ENCODE measurements around the gene RAPGEF4.

Gene RAPGEF4

GRCh38 chr2:172914341-172915008, 178.8 kb downstream of the RAPGEF4 start:
- H3K27ac ChIP-seq, result no peak overlapping the region
- no peak for TF ChIP-seq CTCF (conservative IDR thresholded peaks at IDR 0.05; ENCODE audit: low read depth, low read length)
- H2AFZ ChIP-seq (ENCODE audit: low read depth), result no peak overlapping the region
- no peaks in the 10 kb centered on the region for H3K27me3 ChIP-seq (ENCODE audit: insufficient read depth, low read depth)
- H3K4me1 ChIP-seq (ENCODE audit: low read depth, poor library complexity, severe bottlenecking), result no peaks in the 10 kb centered on the region
- H3K9ac ChIP-seq, result no peak overlapping the region
- no peaks in the 10 kb centered on the region for H3K36me3 ChIP-seq (ENCODE audit: insufficient read depth)
- no peak overlapping the region for H3K4me2 ChIP-seq
- H3K4me3 ChIP-seq (IDR thresholded peaks at IDR 0.05; ENCODE audit: insufficient read depth, low read depth, low read length), result no peak overlapping the region
- H4K20me1 ChIP-seq (ENCODE audit: insufficient read depth), result no peaks in the 10 kb centered on the region
- no peaks in the 10 kb centered on the region for H3K79me2 ChIP-seq (ENCODE audit: insufficient read depth, low read depth)

DNA sequence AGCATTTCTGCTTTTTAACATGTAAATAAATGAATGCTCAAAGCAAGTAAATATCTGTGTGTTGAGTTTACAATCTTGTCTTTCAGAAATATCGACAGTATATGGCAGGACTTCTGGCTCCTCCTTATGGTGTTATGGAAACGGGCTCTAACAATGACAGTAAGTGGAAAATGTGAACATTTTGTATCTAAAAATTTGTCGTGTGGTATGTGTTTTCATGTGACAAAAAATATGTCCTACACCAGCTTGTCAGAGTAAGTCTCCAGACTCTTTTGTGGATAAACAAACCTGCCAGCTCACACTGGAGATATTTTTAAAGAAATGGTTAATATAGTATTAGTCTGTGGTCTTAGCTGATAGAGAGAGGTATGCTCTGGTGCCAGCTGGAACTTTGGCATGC, 182.1 kb downstream of the RAPGEF4 start:
- Histone ChIP-seq H3K9ac (no peak overlapping the region), H3K27ac (no peak overlapping the region)

DNA sequence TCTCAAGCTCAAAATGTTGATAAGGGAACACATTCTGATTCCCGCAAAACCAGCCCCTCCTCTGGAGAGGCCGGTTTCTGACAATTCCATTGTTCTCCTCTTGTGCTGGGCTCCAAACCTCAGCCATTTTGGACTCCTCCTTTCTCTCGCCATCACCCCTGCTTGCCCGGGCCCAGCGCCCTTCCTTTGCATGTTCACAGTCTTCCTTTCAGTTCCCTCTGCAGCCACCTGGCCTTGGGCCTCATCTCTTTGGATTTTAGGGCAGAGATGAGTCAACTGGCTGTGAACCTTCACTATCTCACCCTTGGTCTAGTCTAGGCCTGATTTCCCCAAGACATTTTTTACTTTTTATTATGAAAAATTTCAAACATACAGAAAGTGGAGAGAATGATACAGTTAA, 184.1 kb downstream of the RAPGEF4 start:
- no peaks in the 10 kb centered on the region for H3K27me3 ChIP-seq (ENCODE audit: insufficient read depth, low read depth)
- H3K36me3 ChIP-seq (ENCODE audit: insufficient read depth), result no peaks in the 10 kb centered on the region
- no peaks in the 10 kb centered on the region for H4K20me1 ChIP-seq (ENCODE audit: insufficient read depth)
- no peak overlapping the region for H3K4me3 ChIP-seq (IDR thresholded peaks at IDR 0.05; ENCODE audit: insufficient read depth, low read depth, low read length)
- no peak overlapping the region for H3K9ac ChIP-seq
- H3K27ac ChIP-seq, result no peak overlapping the region
- TF ChIP-seq CTCF (conservative IDR thresholded peaks at IDR 0.05; ENCODE audit: low read depth, low read length), result no peak
- H2AFZ ChIP-seq (ENCODE audit: low read depth), result no peak overlapping the region
- no peaks in the 10 kb centered on the region for H3K79me2 ChIP-seq (ENCODE audit: insufficient read depth, low read depth)
- no peak overlapping the region for H3K4me2 ChIP-seq
- no peaks in the 10 kb centered on the region for H3K4me1 ChIP-seq (ENCODE audit: low read depth, poor library complexity, severe bottlenecking)

More for the DNA sequence above, 182.1 kb downstream of the RAPGEF4 start:
- Histone ChIP-seq H4K20me1 (ENCODE audit: insufficient read depth) (no peaks in the 10 kb centered on the region), H3K36me3 (ENCODE audit: insufficient read depth) (no peaks in the 10 kb centered on the region), H3K79me2 (ENCODE audit: insufficient read depth, low read depth) (no peaks in the 10 kb centered on the region), H3K4me1 (ENCODE audit: low read depth, poor library complexity, severe bottlenecking) (no peaks in the 10 kb centered on the region), H3K4me2 (no peak overlapping the region), H3K27me3 (ENCODE audit: insufficient read depth, low read depth) (no peaks in the 10 kb centered on the region), H3K4me3 (IDR thresholded peaks at IDR 0.05; ENCODE audit: insufficient read depth, low read depth, low read length) (no peak overlapping the region), H2AFZ (ENCODE audit: low read depth) (no peak overlapping the region)
- TF ChIP-seq CTCF (conservative IDR thresholded peaks at IDR 0.05; ENCODE audit: low read depth, low read length), result no peak

GRCh38 chr2:172921532-172922236, 186.0 kb downstream of the RAPGEF4 start:
- Histone ChIP-seq H2AFZ (ENCODE audit: low read depth) (no peak overlapping the region), H3K27me3 (ENCODE audit: insufficient read depth, low read depth) (no peaks in the 10 kb centered on the region), H3K4me1 (ENCODE audit: low read depth, poor library complexity, severe bottlenecking) (no peaks in the 10 kb centered on the region), H3K9ac (no peak overlapping the region), H4K20me1 (ENCODE audit: insufficient read depth) (no peaks in the 10 kb centered on the region), H3K36me3 (ENCODE audit: insufficient read depth) (no peaks in the 10 kb centered on the region), H3K4me2 (no peak overlapping the region), H3K4me3 (IDR thresholded peaks at IDR 0.05; ENCODE audit: insufficient read depth, low read depth, low read length) (no peak overlapping the region), H3K79me2 (ENCODE audit: insufficient read depth, low read depth) (no peaks in the 10 kb centered on the region), H3K27ac (no peak overlapping the region)
- TF ChIP-seq CTCF (conservative IDR thresholded peaks at IDR 0.05; ENCODE audit: low read depth, low read length), result no peak

Data from KMS-11 (cell line).